ENCODE measurements around the gene FRMD3.

Gene FRMD3

DNA sequence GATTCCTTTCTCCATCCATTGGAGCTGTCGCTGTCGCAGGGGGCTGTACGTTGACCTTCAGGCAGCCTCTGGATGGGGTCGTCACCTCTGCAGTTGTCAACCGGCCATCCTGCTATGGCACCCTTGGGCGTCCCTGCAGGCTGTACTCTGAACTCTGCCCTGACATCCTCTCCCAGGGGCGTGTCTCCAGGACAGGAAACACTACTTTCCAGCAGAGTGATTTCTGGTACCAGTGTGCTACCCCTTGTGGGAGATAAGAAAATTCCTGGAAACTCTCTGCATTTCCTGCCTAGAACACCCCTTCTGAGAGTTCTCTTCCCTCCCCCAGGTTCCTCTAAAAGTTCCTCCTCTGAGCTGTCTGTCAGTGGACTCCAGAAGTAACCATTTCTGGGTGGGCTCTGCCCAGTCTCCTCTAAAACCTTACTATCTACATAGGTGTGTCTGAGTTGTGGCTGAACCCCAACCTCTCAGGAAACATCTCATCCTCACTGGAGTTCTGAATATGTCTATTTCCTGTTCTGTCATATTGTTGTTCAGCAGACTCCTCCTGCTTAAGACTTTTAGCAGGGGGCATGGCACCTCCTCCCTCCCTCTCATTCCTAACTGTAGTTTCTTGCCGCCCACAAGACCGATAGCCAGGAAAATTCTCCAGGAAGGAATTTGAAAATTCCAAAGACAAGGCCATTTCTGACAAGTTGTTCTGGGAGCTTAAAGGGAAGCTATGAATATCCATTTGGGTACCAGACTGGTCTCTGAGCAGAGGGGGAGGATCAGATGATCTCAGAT is 329.9 kb downstream of the FRMD3 start:
- H3K9me3 ChIP-seq (ENCODE audit: control insufficient read depth, low read length), result no peaks in the 10 kb centered on the region
- H3K79me2 ChIP-seq, result no peaks in the 10 kb centered on the region
- no peaks in the 10 kb centered on the region for H3K27me3 ChIP-seq (ENCODE audit: control insufficient read depth, insufficient read depth, low read length)
- H3K4me2 ChIP-seq (ENCODE audit: low read length), result no peak overlapping the region
- no peak overlapping the region for H2AFZ ChIP-seq
- no peak overlapping the region for H3K9ac ChIP-seq
- no peak overlapping the region for H3K27ac ChIP-seq
- no peaks in the 10 kb centered on the region for H3K4me1 ChIP-seq
- no peaks in the 10 kb centered on the region for H3K36me3 ChIP-seq (ENCODE audit: control insufficient read depth, insufficient read depth, low read length)
- no peak overlapping the region for H3K4me3 ChIP-seq (ENCODE audit: low read depth, low read length)
- TF ChIP-seq, protein P1, sequence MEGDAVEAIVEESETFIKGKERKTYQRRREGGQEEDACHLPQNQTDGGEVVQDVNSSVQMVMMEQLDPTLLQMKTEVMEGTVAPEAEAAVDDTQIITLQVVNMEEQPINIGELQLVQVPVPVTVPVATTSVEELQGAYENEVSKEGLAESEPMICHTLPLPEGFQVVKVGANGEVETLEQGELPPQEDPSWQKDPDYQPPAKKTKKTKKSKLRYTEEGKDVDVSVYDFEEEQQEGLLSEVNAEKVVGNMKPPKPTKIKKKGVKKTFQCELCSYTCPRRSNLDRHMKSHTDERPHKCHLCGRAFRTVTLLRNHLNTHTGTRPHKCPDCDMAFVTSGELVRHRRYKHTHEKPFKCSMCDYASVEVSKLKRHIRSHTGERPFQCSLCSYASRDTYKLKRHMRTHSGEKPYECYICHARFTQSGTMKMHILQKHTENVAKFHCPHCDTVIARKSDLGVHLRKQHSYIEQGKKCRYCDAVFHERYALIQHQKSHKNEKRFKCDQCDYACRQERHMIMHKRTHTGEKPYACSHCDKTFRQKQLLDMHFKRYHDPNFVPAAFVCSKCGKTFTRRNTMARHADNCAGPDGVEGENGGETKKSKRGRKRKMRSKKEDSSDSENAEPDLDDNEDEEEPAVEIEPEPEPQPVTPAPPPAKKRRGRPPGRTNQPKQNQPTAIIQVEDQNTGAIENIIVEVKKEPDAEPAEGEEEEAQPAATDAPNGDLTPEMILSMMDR (IDR thresholded peaks at IDR 0.05), result no peak

DNA sequence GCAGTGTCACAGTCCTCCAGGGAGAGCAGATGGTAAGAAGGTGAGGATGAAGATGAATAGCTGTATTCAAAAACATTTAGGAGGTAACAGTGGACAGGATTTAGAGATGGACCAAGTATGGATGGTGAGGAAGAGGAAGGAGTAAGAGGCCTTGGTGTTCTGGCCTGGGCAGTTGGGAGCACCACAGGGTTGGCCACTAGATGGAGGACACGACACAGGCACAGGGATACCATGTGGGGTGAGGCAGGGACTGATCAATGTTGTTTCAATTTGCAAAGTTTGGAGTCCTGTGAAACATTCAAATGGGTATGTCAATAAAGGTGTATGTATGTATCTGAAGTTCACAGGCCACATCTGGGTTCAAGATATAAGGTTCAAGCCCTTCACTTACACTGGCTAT is 334.2 kb downstream of the FRMD3 start:
- no peaks in the 10 kb centered on the region for H3K9me3 ChIP-seq (ENCODE audit: control insufficient read depth, low read length)
- H2AFZ ChIP-seq, result no peak overlapping the region
- TF ChIP-seq, protein P1 (IDR thresholded peaks at IDR 0.05), result peak; percentile 6
- H3K27me3 ChIP-seq (ENCODE audit: control insufficient read depth, insufficient read depth, low read length), result no peaks in the 10 kb centered on the region
- H3K36me3 ChIP-seq (ENCODE audit: control insufficient read depth, insufficient read depth, low read length), result no peaks in the 10 kb centered on the region
- no peak overlapping the region for H3K27ac ChIP-seq
- no peak overlapping the region for H3K4me3 ChIP-seq (ENCODE audit: low read depth, low read length)
- H3K4me2 ChIP-seq (ENCODE audit: low read length), result no peak overlapping the region
- no peaks in the 10 kb centered on the region for H3K4me1 ChIP-seq
- no peak overlapping the region for H3K9ac ChIP-seq
- H3K79me2 ChIP-seq, result no peaks in the 10 kb centered on the region

DNA sequence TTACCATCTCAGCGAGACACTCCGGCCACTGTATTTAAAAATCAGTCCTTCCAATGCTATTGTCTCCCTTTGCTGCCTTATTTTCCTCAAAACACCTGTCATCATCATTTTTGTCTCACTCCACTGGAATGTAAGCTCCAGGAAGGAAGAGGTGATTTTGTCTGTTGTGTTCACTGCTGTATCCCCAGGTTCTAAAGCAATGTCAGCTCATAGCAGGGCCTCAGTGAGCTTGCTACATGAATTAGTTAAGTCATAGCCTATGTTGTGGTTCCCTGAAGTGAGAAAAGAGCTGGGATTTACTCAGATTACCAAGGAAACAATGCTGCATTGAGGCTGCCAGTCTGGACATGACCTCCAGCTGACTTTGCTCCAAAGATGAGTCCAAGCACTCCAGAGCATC is 337.7 kb downstream of the FRMD3 start:
- H3K9ac ChIP-seq, result no peak overlapping the region
- H3K4me2 ChIP-seq (ENCODE audit: low read length), result no peak overlapping the region
- H3K9me3 ChIP-seq (ENCODE audit: control insufficient read depth, low read length), result no peaks in the 10 kb centered on the region
- no peaks in the 10 kb centered on the region for H3K36me3 ChIP-seq (ENCODE audit: control insufficient read depth, insufficient read depth, low read length)
- TF ChIP-seq, protein P1 (IDR thresholded peaks at IDR 0.05), result no peak
- H3K79me2 ChIP-seq, result no peaks in the 10 kb centered on the region
- H3K27me3 ChIP-seq (ENCODE audit: control insufficient read depth, insufficient read depth, low read length), result no peaks in the 10 kb centered on the region
- no peak overlapping the region for H3K4me3 ChIP-seq (ENCODE audit: low read depth, low read length)
- no peaks in the 10 kb centered on the region for H3K4me1 ChIP-seq
- H2AFZ ChIP-seq, result no peak overlapping the region
- no peak overlapping the region for H3K27ac ChIP-seq

DNA sequence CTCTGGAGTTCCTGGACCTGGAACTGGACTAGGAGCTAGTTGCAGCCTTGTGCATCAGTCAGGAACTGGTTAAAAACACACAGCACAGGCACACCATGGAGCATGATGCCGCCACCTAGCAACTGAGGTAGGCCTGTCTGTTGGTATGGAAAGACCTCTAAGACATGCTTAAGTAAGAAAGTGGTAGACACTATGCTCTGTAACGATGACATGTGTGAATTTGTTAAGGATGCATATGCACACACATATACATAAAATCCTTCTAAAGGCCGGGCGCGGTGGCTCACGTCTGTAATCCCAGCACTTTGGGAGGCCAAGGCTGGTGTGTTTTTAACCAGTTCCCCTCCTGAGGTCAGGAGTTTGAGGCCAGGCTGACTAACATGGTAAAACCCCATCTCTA is 338.4 kb downstream of the FRMD3 start:
- Histone ChIP-seq H3K36me3 (ENCODE audit: control insufficient read depth, insufficient read depth, low read length) (no peaks in the 10 kb centered on the region), H3K4me2 (ENCODE audit: low read length) (no peak overlapping the region), H3K27me3 (ENCODE audit: control insufficient read depth, insufficient read depth, low read length) (no peaks in the 10 kb centered on the region), H3K79me2 (no peaks in the 10 kb centered on the region), H2AFZ (no peak overlapping the region), H3K4me1 (no peaks in the 10 kb centered on the region), H3K9me3 (ENCODE audit: control insufficient read depth, low read length) (no peaks in the 10 kb centered on the region), H3K9ac (no peak overlapping the region), H3K27ac (no peak overlapping the region), H3K4me3 (ENCODE audit: low read depth, low read length) (no peak overlapping the region)
- TF ChIP-seq, protein P1 (IDR thresholded peaks at IDR 0.05), result no peak

GRCh38 chr9:83199240-83199639 is 339.0 kb downstream of the FRMD3 start:
- Histone ChIP-seq H3K4me1 (no peaks in the 10 kb centered on the region), H3K9me3 (ENCODE audit: control insufficient read depth, low read length) (no peaks in the 10 kb centered on the region), H3K27ac (no peak overlapping the region), H3K9ac (no peak overlapping the region), H3K36me3 (ENCODE audit: control insufficient read depth, insufficient read depth, low read length) (no peaks in the 10 kb centered on the region), H2AFZ (no peak overlapping the region), H3K4me3 (ENCODE audit: low read depth, low read length) (no peak overlapping the region), H3K4me2 (ENCODE audit: low read length) (no peak overlapping the region), H3K79me2 (no peaks in the 10 kb centered on the region), H3K27me3 (ENCODE audit: control insufficient read depth, insufficient read depth, low read length) (no peaks in the 10 kb centered on the region)
- TF ChIP-seq, protein P1 (IDR thresholded peaks at IDR 0.05), result peak; percentile 54
